GM23248 (cell line): ENCODE results near the gene ZNF264.

Experiments used
- EZH2 ChIP-seq: fragments of 200-600 bp; sonication (generic); IDR thresholded peaks from 2 replicates; pipeline ENCODE4 v1.6.1; 2018; ENCODE audit warnings: antibody characterized with exemption, mild to moderate bottlenecking; ENCODE audit not compliant: insufficient read depth, poor library complexity, severe bottlenecking
- EZH2phosphoT487 ChIP-seq: fragments of 200-600 bp; sonication (generic); IDR thresholded peaks from 2 replicates; pipeline ENCODE4 v1.6.1; 2018; ENCODE audit warnings: antibody characterized with exemption, moderate library complexity, mild to moderate bottlenecking, low read depth; ENCODE audit not compliant: insufficient read depth

GRCh38 chr19:57227502-57227901, 36.2 kb downstream of the ZNF264 start:
- no peak for TF ChIP-seq EZH2
- no peak for TF ChIP-seq EZH2phosphoT487
